Right atrium auricular region (tissue), 2 donors: ENCODE results near the gene MRE11. TPM values are rescaled to one million over a fixed set of nuclear protein-coding genes. Genes with fewer than 3 reads are reported as not detected.

Experiments used
- DNase-seq: peaks from one replicate; pipeline ENCODE4 v3.0.0-alpha.2; 2019; ENCODE audit warnings: low spot score
- H3K27ac ChIP-seq, 2 donors: fragments of 200-600 bp; sonication (generic); 1 replicate in 1 of 2; 2 replicates in 1 of 2; pipeline ENCODE4 v1.5.1; 2016 to 2019
- H3K27me3 ChIP-seq, 2 donors: fragments of 200-600 bp; sonication (generic); one replicate each; pipeline versions ENCODE4 v1.5.1 to v1.6.0; 2017 to 2019
- H3K36me3 ChIP-seq: fragments of 200-600 bp; sonication (generic); one replicate; pipeline ENCODE4 v1.5.1; 2016
- H3K4me1 ChIP-seq, 2 donors: fragments of 200-600 bp; sonication (generic); one replicate each; pipeline versions ENCODE4 v1.5.1 to v1.6.0; 2017 to 2019
- H3K4me3 ChIP-seq, 2 donors: fragments of 200-600 bp; sonication (generic); 1 replicate in 1 of 2; 2 replicates in 1 of 2; pipeline ENCODE4 v1.5.1; 2017 to 2019; ENCODE audit warnings: mild to moderate bottlenecking in 1 of 2, moderate library complexity in 1 of 2
- H3K9me3 ChIP-seq, 2 donors: fragments of 200-600 bp; sonication (generic); one replicate each; pipeline ENCODE4 v1.5.1; 2019
- CTCF ChIP-seq, 2 donors: fragments of 200-600 bp; sonication (generic); IDR thresholded peaks; one replicate each; pipeline ENCODE4 v1.5.1; 2019; ENCODE audit warnings: antibody characterized with exemption in 2 of 2
- total RNA-seq, 2 donors: library from RNA; depleted of rRNA; stranded (reverse); fragments of >200 nt; gene quantifications; one replicate each; pipeline ENCODE4 v1.1.0, GENCODE V29; 2016

MRE11 gene
- total RNA-seq, 2 donors from 2014 or later: 5.8 to 6.0 TPM

- no peak for DNase-seq
- Histone ChIP-seq H3K27me3 (no peaks in the 10 kb centered on the region), H3K4me3 (no peak overlapping the region), H3K36me3 (peaks cover 17% of the 10 kb centered on the region), H3K9me3 (no peaks in the 10 kb centered on the region), H3K27ac (no peak overlapping the region), H3K4me1 (no peaks in the 10 kb centered on the region)
- TF ChIP-seq CTCF (IDR thresholded peaks at IDR 0.05): peak in 1 of 2 donors; percentile 68
These were observed 76.2 kb downstream of the MRE11 start for GRCh38 chr11:94417386-94417987.

GRCh38 chr11:94405062-94405833 lies 88.4 kb downstream of the MRE11 start:
- no peak for TF ChIP-seq CTCF (IDR thresholded peaks at IDR 0.05)

GRCh38 chr11:94402355-94402754 lies 91.3 kb downstream of the MRE11 start:
- H3K4me1 ChIP-seq: peaks cover 0 to 10% of the 10 kb centered on the region in 2 donors
- DNase-seq: no peak
- no peak overlapping the region for H3K4me3 ChIP-seq
- TF ChIP-seq CTCF (IDR thresholded peaks at IDR 0.05): no peak
- no peaks in the 10 kb centered on the region for H3K27me3 ChIP-seq
- no peaks in the 10 kb centered on the region for H3K36me3 ChIP-seq
- peaks cover 0 to 2% of the 10 kb centered on the region in 2 donors for H3K9me3 ChIP-seq
- H3K27ac ChIP-seq: no peak overlapping the region

More at GRCh38 chr11:94405062-94405833, 88.4 kb downstream of the MRE11 start:
- peaks cover 0 to 10% of the 10 kb centered on the region in 2 donors for H3K4me1 ChIP-seq
- DNase-seq: no peak
- H3K4me3 ChIP-seq: no peak overlapping the region
- H3K27ac ChIP-seq: no peak overlapping the region
- no peaks in the 10 kb centered on the region for H3K36me3 ChIP-seq
- peaks cover 0 to 7% of the 10 kb centered on the region in 2 donors for H3K9me3 ChIP-seq
- H3K27me3 ChIP-seq: no peaks in the 10 kb centered on the region

- H3K4me3 ChIP-seq: peak overlapping the region in 1 of 2 donors; percentile 47
- no peaks in the 10 kb centered on the region for H3K27me3 ChIP-seq
- TF ChIP-seq CTCF (IDR thresholded peaks at IDR 0.05): no peak
These were observed 91.8 kb downstream of the MRE11 start for GRCh38 chr11:94401773-94402265.

GRCh38 chr11:94400839-94401772 lies 92.5 kb downstream of the MRE11 start, which contains the start of gene GPR83:
TSS of gene GPR83 (minus strand) at chr11:94401419. CDS start at chr11:94401247, 172 bp downstream.
- no peak within 1 kb of the TSS for H3K27ac ChIP-seq
- no peak for TF ChIP-seq CTCF (IDR thresholded peaks at IDR 0.05)
- no peak for DNase-seq

More at GRCh38 chr11:94401773-94402265, 91.8 kb downstream of the MRE11 start:
- DNase-seq: no peak
- H3K27ac ChIP-seq: no peak overlapping the region
- no peaks in the 10 kb centered on the region for H3K36me3 ChIP-seq
- H3K9me3 ChIP-seq: no peaks in the 10 kb centered on the region
- H3K4me1 ChIP-seq: peaks cover 0 to 10% of the 10 kb centered on the region in 2 donors

More at GRCh38 chr11:94400839-94401772, 92.5 kb downstream of the MRE11 start, which contains the start of gene GPR83:
- H3K9me3 ChIP-seq: no peaks in the 10 kb centered on the region
- H3K4me3 ChIP-seq: peak within 1 kb of the TSS; percentile 15 to 47
- no peaks in the 10 kb centered on the region for H3K27me3 ChIP-seq
- H3K4me1 ChIP-seq: peaks cover 0 to 10% of the 10 kb centered on the region in 2 donors
- no peaks in the 10 kb centered on the region for H3K36me3 ChIP-seq
